Measurements from ENCODE around the gene PDE4D. TPM values are rescaled to one million over a fixed set of nuclear protein-coding genes. Genes with fewer than 3 reads are reported as not detected.
"Not testable (repeated sequence)": the region's sequence is repeated elsewhere in the genome, so short reads cannot be mapped to it uniquely, and the experiment has no call there.

The PDE4D gene
- total and polyA plus RNA-seq, 2 of the 4 experiments (the other 2 are of a cell fraction) = 1.4 to 7.9 TPM

DNA sequence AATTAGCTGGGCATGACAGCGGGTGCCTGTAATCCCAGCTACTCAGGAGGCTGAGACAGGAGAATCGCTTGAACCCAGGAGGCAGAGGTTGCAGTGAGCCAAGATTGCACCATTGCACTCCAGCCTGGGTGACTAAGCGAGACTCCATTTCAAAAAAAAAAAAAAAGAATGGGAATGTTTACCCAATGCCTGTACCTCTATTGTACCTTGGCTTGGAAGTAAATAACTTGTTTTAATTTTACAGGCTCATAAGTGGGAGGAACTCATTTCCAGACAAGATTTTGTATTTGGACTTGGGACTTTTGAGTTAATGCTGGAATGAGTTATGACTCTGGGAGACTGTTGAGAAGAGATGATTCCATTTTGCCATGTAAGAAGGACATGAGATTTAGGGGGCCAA, 484.5 kb downstream of the PDE4D start:
- H3K27me3 ChIP-seq (ENCODE audit: control insufficient read depth, insufficient read depth, low read length); H2BK15ac ChIP-seq (ENCODE audit: low read depth, low read length); H2AK5ac ChIP-seq (ENCODE audit: low read depth, low read length); H3K27ac ChIP-seq (ENCODE audit: insufficient read depth, low read length); H3K23ac ChIP-seq (ENCODE audit: low read depth, low read length); POLR2A ChIA-PET (ENCODE audit: unreplicated experiment); H3K4me2 ChIP-seq (ENCODE audit: low read depth, low read length); H3K79me1 ChIP-seq (ENCODE audit: low read depth in 1 of 2, low read length in 2 of 2); H3K56ac ChIP-seq (ENCODE audit: extremely low read depth, insufficient read depth, low read length); ATAC-seq (ENCODE audit: low read depth); H3K18ac ChIP-seq (ENCODE audit: low read depth, low read length); H3K4ac ChIP-seq (ENCODE audit: low read depth, low read length); H3K9me3 ChIP-seq (ENCODE audit: control insufficient read depth, insufficient read depth, low read length); H3K4me3 ChIP-seq (ENCODE audit: insufficient read depth, low read depth, low read length); H4K5ac ChIP-seq (ENCODE audit: low read depth, low read length); H2BK20ac ChIP-seq (ENCODE audit: low read depth, low read length); H3K36me3 ChIP-seq (ENCODE audit: control insufficient read depth, insufficient read depth, low read length); BruUV-seq (replicated peaks); in situ Hi-C loops (cut with MboI; ENCODE audit: low sequenced_read_pairs); DNase-seq; H4K20me1 ChIP-seq (ENCODE audit: insufficient read depth, low read length); H2BK120ac ChIP-seq (ENCODE audit: low read depth, low read length); H3K9me1 ChIP-seq (ENCODE audit: insufficient read depth, low read length); H2BK5ac ChIP-seq (ENCODE audit: low read depth, low read length, poor library complexity, severe bottlenecking); H4K91ac ChIP-seq (ENCODE audit: insufficient read depth, low read depth, low read length); H2AFZ ChIP-seq (replicated peaks; ENCODE audit: low read length, poor library complexity); H2AK9ac ChIP-seq (replicated peaks; ENCODE audit: low read depth, low read length, poor library complexity); dilution Hi-C loops (cut with HindIII; ENCODE audit: low sequenced_read_pairs, unreplicated experiment); H3K14ac ChIP-seq (replicated peaks; ENCODE audit: low read depth, low read length); H4K8ac ChIP-seq (ENCODE audit: low read depth in 2 of 2, low read length in 2 of 2); intact Hi-C loops (cut with micrococcal nuclease); CTCF ChIA-PET; H3K9ac ChIP-seq (ENCODE audit: low read depth, low read length); H3K4me1 ChIP-seq (ENCODE audit: control insufficient read depth, insufficient read depth, low read length): not testable (repeated sequence)
- no CpG with 5 or more reads among the region's 3 CpGs for WGBS, 2 experiments (ENCODE audit: extremely low coverage in 2 of 2, insufficient read length in 1 of 2)

All from IMR-90 (cell line).